D721Med (cell line): ENCODE data around the gene PROS1.
"Not testable (repeated sequence)": the region's sequence is repeated elsewhere in the genome, so short reads cannot be mapped to it uniquely, and the experiment has no call there.

Source experiments
- DNase-seq: peaks from one replicate; pipeline ENCODE4 v3.0.0; 2011; ENCODE audit warnings: low spot score; ENCODE audit not compliant: insufficient read length
- FAIRE-seq: peaks from 2 replicates; lab custom pipeline; 2011; peaks lifted over from hg19 to GRCh38; lab: Jason Lieb, UNC
- CTCF ChIP-seq: IDR thresholded peaks from 2 replicates; pipeline ENCODE4 v1.5.1; 2012; ENCODE audit warnings: mild to moderate bottlenecking, control low read depth; ENCODE audit not compliant: insufficient read depth; ENCODE audit errors: missing control alignments

Gene PROS1

GRCh38 chr3:93861017-93861416 lies 112.7 kb downstream of the PROS1 start:
- no peak for DNase-seq
- no peak for TF ChIP-seq CTCF
- no peak for FAIRE-seq

- FAIRE-seq (no peak), DNase-seq (no peak)
- TF ChIP-seq CTCF, result no peak
These were observed 118.3 kb downstream of the PROS1 start for GRCh38 chr3:93855401-93855800.

GRCh38 chr3:93852228-93852627 lies 121.5 kb downstream of the PROS1 start:
- not testable (repeated sequence) for FAIRE-seq, DNase-seq

GRCh38 chr3:93843981-93844380 lies 129.7 kb downstream of the PROS1 start:
- FAIRE-seq (no peak), DNase-seq (no peak)
- no peak for TF ChIP-seq CTCF

- not testable (repeated sequence) for DNase-seq, FAIRE-seq
These were observed 134.5 kb downstream of the PROS1 start for GRCh38 chr3:93839193-93839592.
